Measurements from ENCODE around the gene SLC46A2. TPM values are rescaled to one million over a fixed set of nuclear protein-coding genes. Genes with fewer than 3 reads are reported as not detected.

SLC46A2 gene
- total and polyA plus RNA-seq, 8 donors, result 0.26 to 13.0 (median 1.1) TPM

DNA sequence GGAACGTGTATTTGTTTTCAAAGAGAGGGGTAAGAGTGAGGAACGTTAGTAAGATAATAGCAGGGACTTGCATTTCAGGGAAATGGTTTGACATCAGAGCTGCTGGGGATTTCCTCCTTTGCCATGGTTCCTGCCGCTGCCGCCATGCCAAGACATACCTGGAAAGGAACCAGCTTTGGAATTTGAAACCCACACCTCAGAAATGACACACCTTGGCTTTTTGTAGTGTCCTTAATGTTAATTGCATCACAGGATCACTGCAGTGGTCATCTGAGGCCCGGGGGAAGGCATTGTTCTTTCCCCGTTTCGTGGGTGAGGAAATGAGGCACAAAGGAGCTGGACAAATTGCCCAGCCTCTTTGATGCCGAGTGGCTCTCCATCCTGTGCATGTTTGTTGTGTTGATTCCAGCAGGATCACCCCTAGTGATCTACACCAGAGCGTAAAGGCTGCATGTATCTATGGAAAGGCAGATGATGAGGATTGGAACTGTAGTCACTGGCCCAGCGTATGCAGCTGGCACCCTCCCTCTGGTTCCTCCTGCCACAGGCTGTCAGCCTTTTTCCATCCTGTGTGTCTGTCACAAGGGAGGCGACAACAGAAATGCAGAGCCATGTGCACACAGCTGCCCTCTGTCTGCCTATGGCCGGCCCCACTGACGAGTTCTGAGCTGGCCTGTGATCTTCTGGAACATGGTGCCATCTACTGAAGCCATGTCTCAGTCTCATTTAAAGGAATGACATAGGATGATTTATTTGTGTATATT lies 37.8 kb downstream of the SLC46A2 start:
- H3K27ac ChIP-seq, result peak overlapping the region in 1 of 2 donors; percentile 35

DNA sequence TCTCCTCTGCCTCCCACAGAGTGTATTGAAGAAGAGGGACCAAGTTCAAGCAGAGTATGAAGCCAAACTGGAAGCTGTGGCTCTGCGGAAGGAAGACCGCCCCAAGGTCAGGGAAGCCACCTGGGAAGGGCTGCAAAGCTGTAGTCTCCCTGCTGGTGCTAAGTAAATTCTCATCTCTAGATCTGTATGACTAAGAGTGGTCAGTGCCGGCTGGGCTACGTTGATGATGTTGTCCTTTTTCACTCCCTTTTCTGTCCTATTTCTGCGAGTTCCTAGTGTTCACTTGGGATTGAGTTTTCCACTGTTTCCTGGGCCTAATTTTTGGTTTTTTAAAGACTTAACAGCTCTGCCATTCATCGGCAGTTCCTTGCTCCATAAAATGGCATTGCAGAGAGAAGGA lies 39.8 kb downstream of the SLC46A2 start:
- Histone ChIP-seq H3K36me3 (peaks cover 0 to 40% of the 10 kb centered on the region in 2 donors), H3K4me1 (peaks cover 11 to 49% of the 10 kb centered on the region in 2 donors), H3K27me3 (no peaks in the 10 kb centered on the region), H3K27ac (no peak overlapping the region), H3K9me3 (no peaks in the 10 kb centered on the region), H3K4me3 (no peak overlapping the region)
- intact Hi-C loops (cut with DNase I), result no loop called here
- no peak for TF ChIP-seq CTCF (IDR thresholded peaks at IDR 0.05)
- ATAC-seq (no peak), DNase-seq (no peak)

More for the DNA sequence above, 37.8 kb downstream of the SLC46A2 start:
- DNase-seq (no peak), ATAC-seq (peak; percentile 10)
- no peak overlapping the region for H3K4me3 ChIP-seq
- peaks cover 0 to 40% of the 10 kb centered on the region in 2 donors for H3K36me3 ChIP-seq
- H3K4me1 ChIP-seq, result peaks cover 11 to 59% of the 10 kb centered on the region in 2 donors
- H3K9me3 ChIP-seq, result no peaks in the 10 kb centered on the region
- H3K27me3 ChIP-seq, result no peaks in the 10 kb centered on the region
- no peak for TF ChIP-seq CTCF (IDR thresholded peaks at IDR 0.05)
- intact Hi-C loops (cut with DNase I), result no loop called here

DNA sequence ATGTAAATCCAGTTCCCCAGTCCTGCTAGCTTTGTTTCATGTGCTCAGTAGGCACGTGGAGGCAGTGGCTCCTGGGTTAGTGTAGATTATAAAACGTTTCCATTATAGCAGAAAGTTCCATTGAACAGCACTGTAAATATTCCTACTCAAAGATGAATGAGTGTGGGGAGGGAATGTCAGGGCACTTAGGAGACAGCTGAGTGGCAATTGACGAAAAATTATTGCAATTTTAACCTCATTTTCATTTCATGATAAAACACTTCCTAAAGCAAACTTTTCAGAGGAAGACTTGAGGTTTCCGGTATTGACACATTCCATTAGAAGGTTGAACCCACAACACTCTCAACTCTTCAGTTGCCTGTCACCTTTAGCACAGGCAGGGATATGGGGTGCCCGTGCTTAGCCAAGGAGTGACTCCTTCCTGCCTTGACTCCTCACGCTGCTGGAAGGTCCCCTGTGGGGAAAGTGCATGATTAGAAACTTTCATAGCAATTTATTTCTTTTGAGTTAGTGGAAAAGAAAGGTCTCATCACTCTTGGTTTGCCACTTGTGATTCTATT lies 41.2 kb downstream of the SLC46A2 start:
- intact Hi-C loops (cut with DNase I), result loop anchor here in 1 of 2 donors (10.0 kb wide), 1 partner anchor 55 kb away; no protein-coding TSS in a partner anchor
- Histone ChIP-seq H3K27me3 (no peaks in the 10 kb centered on the region), H3K27ac (peak overlapping the region; percentile 57 to 67), H3K36me3 (peaks cover 0 to 40% of the 10 kb centered on the region in 2 donors), H3K4me3 (no peak overlapping the region), H3K4me1 (peaks cover 22 to 49% of the 10 kb centered on the region in 2 donors), H3K9me3 (no peaks in the 10 kb centered on the region)
- ATAC-seq, result peak; percentile 69
- DNase-seq, result no peak
- TF ChIP-seq CTCF (IDR thresholded peaks at IDR 0.05), result no peak

- DNase-seq, result no peak
- peaks cover 0 to 32% of the 10 kb centered on the region in 2 donors for H3K36me3 ChIP-seq
Observed at GRCh38 chr9:112848316-112849151, 42.1 kb downstream of the SLC46A2 start.

More at GRCh38 chr9:112848316-112849151, 42.1 kb downstream of the SLC46A2 start:
- H3K27ac ChIP-seq, result peak overlapping the region; percentile 57 to 67
- no peak for TF ChIP-seq CTCF (IDR thresholded peaks at IDR 0.05)
- no peaks in the 10 kb centered on the region for H3K9me3 ChIP-seq
- intact Hi-C loops (cut with DNase I), result loop anchor here in 1 of 2 donors (10.0 kb wide), 1 partner anchor 56 kb away; no protein-coding TSS in a partner anchor
- ATAC-seq, result no peak
- peaks cover 23 to 56% of the 10 kb centered on the region in 2 donors for H3K4me1 ChIP-seq
- no peaks in the 10 kb centered on the region for H3K27me3 ChIP-seq
- no peak overlapping the region for H3K4me3 ChIP-seq

Data from left lung (tissue), 10 donors.